ENCODE data around the gene PPP2R5B. TPM values are rescaled to one million over a fixed set of nuclear protein-coding genes. Genes with fewer than 3 reads are reported as not detected.
A peak's percentile ranks its signal among the peaks of the same experiment; 100 is the strongest.

The PPP2R5B gene
- total and polyA plus RNA-seq, 9 of the 15 experiments (the other 6 are each of a cell fraction or from before 2014, with no cell fraction given), result 0.10 to 7.8 (median 3.3) TPM

- TF ChIP-seq MGA (IDR thresholded peaks at IDR 0.05), result peak; percentile 100
- 0 out of 2 replicates have a peak, but pooled peaks have one; percentile 47 for TF ChIP-seq ZNF395 (CRISPR knock-in tag; IDR thresholded peaks at IDR 0.05)
- 0 out of 2 replicates have a peak, but pooled peaks have one; percentile 66 for TF ChIP-seq FOXP1 (CRISPR knock-in tag; IDR thresholded peaks at IDR 0.05)
- TF ChIP-seq DMBX1 (CRISPR knock-in tag; IDR thresholded peaks at IDR 0.05; ENCODE audit: borderline replicate concordance), result peak; percentile 56; the same call in 1 of the 2 replicates
- TF ChIP-seq DDX20 (tag; IDR thresholded peaks at IDR 0.05; ENCODE audit: low read depth), result no peak
- TF ChIP-seq MBD2 (IDR thresholded peaks at IDR 0.05; ENCODE audit: borderline replicate concordance, low read depth), result no peak
- TF ChIP-seq RREB1 (CRISPR knock-in tag; IDR thresholded peaks at IDR 0.05), result no peak
Measured at GRCh38 chr11:64971421-64972233, 47.1 kb downstream of the PPP2R5B start, which contains the start of gene MAJIN (continued).
